Fibroblast of skin of left biceps (primary cell): Measurements from ENCODE around the gene MPHOSPH9.

Source experiments
- DNase-seq, 2 experiments: peaks; one replicate each; pipeline ENCODE4 v3.0.0-alpha.2; 2013; ENCODE audit warnings: low read depth in 2 of 2

The MPHOSPH9 gene

GRCh38 chr12:123232807-123233504 lies at the start of gene MPHOSPH9, which contains the start of gene MTRFR:
MPHOSPH9 (minus strand) TSS chr12:123233141; CDS start chr12:123230364, 2,777 bp downstream.
MTRFR (plus strand) TSS chr12:123233436; CDS start chr12:123253675, 20,239 bp downstream.
- DNase-seq, result peak; percentile 99

GRCh38 chr12:123282111-123282510 lies 49.2 kb upstream of the MPHOSPH9 start:
- DNase-seq, result no peak

- DNase-seq, result no peak
Observed at GRCh38 chr12:123280971-123281370, 48.0 kb upstream of the MPHOSPH9 start.

GRCh38 chr12:123278101-123278627 lies 45.2 kb upstream of the MPHOSPH9 start:
- no peak for DNase-seq

- no peak for DNase-seq
Observed at GRCh38 chr12:123273166-123273565, 40.2 kb upstream of the MPHOSPH9 start.

GRCh38 chr12:123271001-123271668 lies 38.2 kb upstream of the MPHOSPH9 start:
- DNase-seq, result no peak

GRCh38 chr12:123270214-123271000 lies 37.5 kb upstream of the MPHOSPH9 start:
- DNase-seq, result no peak

- DNase-seq, result no peak
Observed at GRCh38 chr12:123269896-123270213, 36.9 kb upstream of the MPHOSPH9 start.

- peak; percentile 41 to 45 for DNase-seq
Observed at GRCh38 chr12:123269395-123269892, 36.5 kb upstream of the MPHOSPH9 start.

- no peak for DNase-seq
Observed at GRCh38 chr12:123268850-123269249, 35.9 kb upstream of the MPHOSPH9 start.

GRCh38 chr12:123267991-123268843 lies 35.3 kb upstream of the MPHOSPH9 start:
- no peak for DNase-seq

- no peak for DNase-seq
Observed at GRCh38 chr12:123267335-123267920, 34.5 kb upstream of the MPHOSPH9 start.

GRCh38 chr12:123266679-123267277 lies 33.8 kb upstream of the MPHOSPH9 start:
- DNase-seq, result no peak

GRCh38 chr12:123265851-123266678 lies 33.1 kb upstream of the MPHOSPH9 start:
- no peak for DNase-seq

- no peak for DNase-seq
Observed at GRCh38 chr12:123264642-123265041, 31.7 kb upstream of the MPHOSPH9 start.

- no peak for DNase-seq
Observed at GRCh38 chr12:123263196-123263817, 30.4 kb upstream of the MPHOSPH9 start.

- no peak for DNase-seq
Observed at GRCh38 chr12:123261196-123261595, 28.3 kb upstream of the MPHOSPH9 start.

GRCh38 chr12:123260081-123260480 lies 27.1 kb upstream of the MPHOSPH9 start:
- DNase-seq, result no peak

GRCh38 chr12:123258593-123258992 lies 25.7 kb upstream of the MPHOSPH9 start:
- no peak for DNase-seq
